ENCODE results near the gene ANKRD30BL. TPM values are rescaled to one million over a fixed set of nuclear protein-coding genes. Genes with fewer than 3 reads are reported as not detected.
"Not testable (repeated sequence)": the region's sequence is repeated elsewhere in the genome, so short reads cannot be mapped to it uniquely, and the experiment has no call there.

ANKRD30BL gene
- total RNA-seq = not detected

- DNase-seq; intact Hi-C loops (cut with DNase I): not testable (repeated sequence)
Observed at GRCh38 chr2:132161161-132162124, at the start of gene ANKRD30BL. Gene ANKRD30BL, minus strand, starts transcription at chr2:132161952. Its CDS starts 247 bp downstream, at chr2:132161705.

GRCh38 chr2:132202866-132203265 is 41.1 kb upstream of the ANKRD30BL start:
- 65 to 79% methylated on average over 2 of the region's 2 CpGs for WGBS, 2 donors
- not testable (repeated sequence) for H3K9me3 ChIP-seq

More at GRCh38 chr2:132161161-132162124, at the start of gene ANKRD30BL:
- H3K36me3 ChIP-seq, H3K27ac ChIP-seq, H3K27me3 ChIP-seq, H3K4me1 ChIP-seq, H3K4me3 ChIP-seq, H3K9me3 ChIP-seq: not testable (repeated sequence)
- 85 to 91% methylated on average over 3 to 26 of the region's 48 CpGs for WGBS, 2 donors

GRCh38 chr2:132192854-132193253 is 31.1 kb upstream of the ANKRD30BL start:
- intact Hi-C loops (cut with DNase I); H3K27ac ChIP-seq; H3K4me1 ChIP-seq; H3K27me3 ChIP-seq; DNase-seq; H3K9me3 ChIP-seq; H3K4me3 ChIP-seq; H3K36me3 ChIP-seq: not testable (repeated sequence)
- WGBS, 2 donors = 44 to 45% methylated on average over 5 of the region's 5 CpGs

More at GRCh38 chr2:132202866-132203265, 41.1 kb upstream of the ANKRD30BL start:
- DNase-seq; H3K27ac ChIP-seq; H3K36me3 ChIP-seq; H3K4me1 ChIP-seq; intact Hi-C loops (cut with DNase I); H3K27me3 ChIP-seq; H3K4me3 ChIP-seq: not testable (repeated sequence)

GRCh38 chr2:132167100-132167499 is 5.3 kb upstream of the ANKRD30BL start:
- H3K4me3 ChIP-seq; H3K36me3 ChIP-seq; H3K27ac ChIP-seq; H3K4me1 ChIP-seq; intact Hi-C loops (cut with DNase I); H3K27me3 ChIP-seq; DNase-seq; H3K9me3 ChIP-seq: not testable (repeated sequence)
- 69 to 90% methylated on average over 1 of the region's 1 CpG for WGBS, 2 donors

GRCh38 chr2:132162125-132162660 is 441 bp upstream of the ANKRD30BL start:
- H3K4me1 ChIP-seq; DNase-seq; H3K27ac ChIP-seq; H3K4me3 ChIP-seq; H3K27me3 ChIP-seq; H3K9me3 ChIP-seq; H3K36me3 ChIP-seq; intact Hi-C loops (cut with DNase I): not testable (repeated sequence)
- WGBS, 2 donors = 90% methylated on average over 2 of the region's 33 CpGs; no CpG with 5 or more reads in 1 of the 2 donors

- H3K4me1 ChIP-seq; DNase-seq; H3K27me3 ChIP-seq; H3K4me3 ChIP-seq; H3K36me3 ChIP-seq; H3K27ac ChIP-seq; intact Hi-C loops (cut with DNase I); H3K9me3 ChIP-seq: not testable (repeated sequence)
- WGBS, 2 donors = 0 to 1% methylated on average over 3 to 4 of the region's 4 CpGs
- peak; percentile 22 to 70 (median 60) for TF ChIP-seq CTCF (IDR thresholded peaks at IDR 0.05)
Observed at GRCh38 chr2:132146774-132147173, 15.0 kb downstream of the ANKRD30BL start.

Small RNAs within 50 kb of the gene (small RNA-seq; reads per million reads assigned to genes)
- gene RNU6-1132P = 0 reads per million in 4 donors

Data from esophagus squamous epithelium (tissue), 5 donors.